SIG-M5 treated with dmso at 0.1 percent for 504 hours (cell line): ENCODE results near the gene MRPL48.
A peak's percentile ranks its signal among the peaks of the same experiment; 100 is the strongest.
"Not testable (repeated sequence)": the region's sequence is repeated elsewhere in the genome, so short reads cannot be mapped to it uniquely, and the experiment has no call there.

Experiments used
- DNase-seq: peaks from one replicate; lab custom pipeline; 2025; ENCODE audit not compliant: unreplicated experiment; lab: John Stamatoyannopoulos, UW

The MRPL48 gene

GRCh38 chr11:73787643-73788558 is at the start of gene MRPL48:
TSS of gene MRPL48 (plus strand) at chr11:73787874. CDS start at chr11:73787972, 98 bp downstream.
- DNase-seq, result peak; percentile 92

GRCh38 chr11:73743045-73743444 is 44.6 kb upstream of the MRPL48 start:
- DNase-seq, result no peak

GRCh38 chr11:73746701-73747100 is 41.0 kb upstream of the MRPL48 start:
- DNase-seq, result no peak

GRCh38 chr11:73747762-73748161 is 39.9 kb upstream of the MRPL48 start:
- DNase-seq, result no peak

- no peak for DNase-seq
Observed at GRCh38 chr11:73748300-73748699, 39.4 kb upstream of the MRPL48 start.

GRCh38 chr11:73749118-73749517 is 38.6 kb upstream of the MRPL48 start:
- no peak for DNase-seq

GRCh38 chr11:73750228-73750627 is 37.4 kb upstream of the MRPL48 start:
- DNase-seq, result no peak

GRCh38 chr11:73750862-73751261 is 36.8 kb upstream of the MRPL48 start:
- not testable (repeated sequence) for DNase-seq

- DNase-seq, result no peak
Observed at GRCh38 chr11:73752216-73752867, 35.3 kb upstream of the MRPL48 start.

- no peak for DNase-seq
Observed at GRCh38 chr11:73752903-73753302, 34.8 kb upstream of the MRPL48 start.

- no peak for DNase-seq
Observed at GRCh38 chr11:73753938-73754337, 33.7 kb upstream of the MRPL48 start.

GRCh38 chr11:73755670-73756069 is 32.0 kb upstream of the MRPL48 start:
- no peak for DNase-seq

- DNase-seq, result peak; percentile 77
Observed at GRCh38 chr11:73757598-73757997, 30.1 kb upstream of the MRPL48 start.

GRCh38 chr11:73758451-73758850 is 29.2 kb upstream of the MRPL48 start:
- no peak for DNase-seq

GRCh38 chr11:73759610-73760134 is 28.0 kb upstream of the MRPL48 start:
- no peak for DNase-seq

- DNase-seq, result no peak
Observed at GRCh38 chr11:73760135-73760678, 27.5 kb upstream of the MRPL48 start.

- DNase-seq, result peak; percentile 99
Observed at GRCh38 chr11:73760679-73761402, 26.8 kb upstream of the MRPL48 start, which contains the start of gene RAB6A. TSS of gene RAB6A (minus strand) at chr11:73761074. CDS start at chr11:73760635, 439 bp downstream.

GRCh38 chr11:73761403-73761945 is 26.2 kb upstream of the MRPL48 start:
- no peak for DNase-seq

GRCh38 chr11:73762732-73763131 is 24.9 kb upstream of the MRPL48 start:
- DNase-seq, result no peak

- no peak for DNase-seq
Observed at GRCh38 chr11:73766763-73767162, 20.9 kb upstream of the MRPL48 start.

- DNase-seq, result not testable (repeated sequence)
Observed at GRCh38 chr11:73770811-73771210, 16.9 kb upstream of the MRPL48 start.
